T-helper 22 cell (primary cell): ENCODE measurements around the gene WIPF2.

Source experiments
- DNase-seq: peaks from one replicate; pipeline ENCODE4 v3.0.0-alpha.2; 2020; ENCODE audit warnings: low read depth

WIPF2 gene

GRCh38 chr17:40315206-40315605 is 96.1 kb downstream of the WIPF2 start:
- no peak for DNase-seq

DNA sequence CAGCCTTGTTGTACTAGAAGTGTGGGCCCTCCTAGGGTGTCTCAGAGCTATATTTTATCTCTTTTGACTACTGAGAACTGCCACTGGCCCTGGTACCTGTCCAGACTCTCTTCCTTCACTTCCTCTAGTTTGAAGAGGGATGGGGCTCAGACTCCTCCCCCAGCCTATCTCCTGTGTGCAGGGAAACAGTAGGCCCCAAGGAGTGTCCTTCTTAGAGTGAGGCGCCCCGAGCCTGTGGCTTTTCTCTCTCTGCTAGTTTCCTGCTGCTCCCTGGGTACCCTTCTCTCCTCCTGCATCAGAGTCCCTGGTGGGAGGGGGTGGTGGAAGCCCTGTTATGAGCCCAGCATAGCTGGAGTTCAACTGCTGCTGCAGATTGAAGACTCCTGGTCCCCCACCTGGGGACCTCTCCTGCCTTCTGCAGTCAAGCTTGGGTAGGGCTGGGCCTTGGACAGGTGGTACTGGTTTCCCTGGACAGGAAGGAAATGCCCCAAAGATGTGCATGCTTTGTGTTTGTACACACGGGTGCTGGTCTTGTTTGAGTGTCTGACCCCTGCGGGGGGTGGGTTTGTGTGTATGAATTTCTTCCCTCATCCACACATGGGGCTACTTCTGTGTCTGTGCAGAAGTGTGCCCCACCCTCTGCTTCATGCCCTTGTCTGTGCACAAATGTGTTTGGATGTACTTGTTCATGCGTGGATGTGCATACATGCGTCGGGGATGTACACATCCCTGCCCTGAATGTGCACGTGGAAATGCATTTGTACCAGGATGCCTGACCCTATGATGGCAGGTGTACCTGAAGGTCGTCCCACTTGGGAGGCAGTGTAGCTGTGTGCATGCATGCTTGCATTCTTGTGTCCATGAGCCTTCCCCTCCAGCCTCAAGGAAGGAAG is 96.8 kb downstream of the WIPF2 start:
- no peak for DNase-seq

GRCh38 chr17:40316571-40317344 is 97.7 kb downstream of the WIPF2 start:
- DNase-seq, result no peak

DNA sequence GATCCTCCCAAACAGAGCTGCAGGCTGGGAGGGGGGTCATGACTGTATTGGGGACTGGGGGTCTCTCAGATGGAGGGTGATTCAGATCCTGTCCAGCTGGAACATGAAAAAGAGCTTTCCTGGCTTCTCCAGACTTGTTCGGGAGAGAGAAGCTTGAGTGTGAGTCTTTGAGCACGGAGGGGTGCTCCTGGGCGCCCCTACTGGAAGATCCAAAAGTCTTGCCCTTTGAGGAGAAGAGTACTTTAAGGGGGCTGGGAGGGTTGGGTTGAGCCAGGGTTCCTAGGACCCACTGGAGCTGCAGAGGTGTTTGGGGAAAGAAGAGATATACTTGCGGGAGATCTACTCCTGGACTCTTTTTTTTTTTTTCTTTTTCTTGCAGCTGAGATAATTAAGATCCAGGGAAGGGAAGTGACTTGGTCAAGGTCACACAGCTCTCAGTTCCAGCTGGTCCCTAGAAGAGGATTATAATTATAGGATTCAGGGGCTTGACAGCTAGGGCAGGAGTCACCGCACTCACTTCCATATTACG is 98.3 kb downstream of the WIPF2 start:
- DNase-seq, result no peak

GRCh38 chr17:40317880-40318829 is 99.1 kb downstream of the WIPF2 start:
- peak; percentile 89 for DNase-seq

GRCh38 chr17:40318830-40319391 is 99.8 kb downstream of the WIPF2 start:
- DNase-seq, result no peak

DNA sequence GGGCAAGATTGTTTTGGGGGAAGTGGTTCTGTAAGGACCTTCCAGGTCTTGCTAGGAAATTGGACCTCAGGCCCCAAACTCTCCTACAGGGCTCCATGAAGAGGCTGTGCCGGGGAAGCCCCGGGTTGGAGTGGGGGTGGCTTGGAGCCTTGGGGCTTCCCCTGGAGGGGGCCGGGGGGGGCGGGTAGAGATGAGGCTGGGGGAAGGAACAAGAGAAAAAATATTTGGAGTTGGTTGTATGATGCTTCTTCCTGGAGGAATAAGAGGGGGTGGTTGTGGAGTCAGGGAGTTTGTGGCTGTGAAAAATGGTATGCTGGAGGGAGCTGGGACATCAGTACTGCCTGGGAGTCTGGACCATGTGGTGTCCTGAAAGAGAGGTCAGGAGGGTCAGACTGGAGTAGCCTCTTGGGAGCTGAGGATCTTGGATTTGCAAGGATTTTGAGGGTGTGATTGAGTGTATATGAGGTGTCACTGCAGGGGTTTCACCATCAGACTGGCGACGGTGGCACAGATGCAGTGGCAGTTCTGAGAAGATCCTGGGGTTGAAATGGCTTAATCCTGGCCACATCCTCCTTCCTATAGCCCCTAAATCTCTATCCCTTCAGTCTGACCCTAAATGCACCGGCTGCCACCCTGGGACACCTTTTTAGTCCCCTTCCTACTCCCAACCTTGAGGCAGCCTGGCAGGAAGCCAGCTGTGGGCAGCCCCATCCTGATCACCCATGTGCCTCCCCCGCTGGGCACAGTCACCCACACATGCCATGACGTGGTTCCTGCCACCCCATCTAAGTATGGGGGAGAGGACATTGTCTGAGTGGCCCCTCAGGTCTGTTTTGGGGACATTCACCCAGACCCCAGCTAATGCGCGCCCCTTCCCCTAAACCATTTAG is 100.8 kb downstream of the WIPF2 start:
- peak; percentile 92 for DNase-seq

DNA sequence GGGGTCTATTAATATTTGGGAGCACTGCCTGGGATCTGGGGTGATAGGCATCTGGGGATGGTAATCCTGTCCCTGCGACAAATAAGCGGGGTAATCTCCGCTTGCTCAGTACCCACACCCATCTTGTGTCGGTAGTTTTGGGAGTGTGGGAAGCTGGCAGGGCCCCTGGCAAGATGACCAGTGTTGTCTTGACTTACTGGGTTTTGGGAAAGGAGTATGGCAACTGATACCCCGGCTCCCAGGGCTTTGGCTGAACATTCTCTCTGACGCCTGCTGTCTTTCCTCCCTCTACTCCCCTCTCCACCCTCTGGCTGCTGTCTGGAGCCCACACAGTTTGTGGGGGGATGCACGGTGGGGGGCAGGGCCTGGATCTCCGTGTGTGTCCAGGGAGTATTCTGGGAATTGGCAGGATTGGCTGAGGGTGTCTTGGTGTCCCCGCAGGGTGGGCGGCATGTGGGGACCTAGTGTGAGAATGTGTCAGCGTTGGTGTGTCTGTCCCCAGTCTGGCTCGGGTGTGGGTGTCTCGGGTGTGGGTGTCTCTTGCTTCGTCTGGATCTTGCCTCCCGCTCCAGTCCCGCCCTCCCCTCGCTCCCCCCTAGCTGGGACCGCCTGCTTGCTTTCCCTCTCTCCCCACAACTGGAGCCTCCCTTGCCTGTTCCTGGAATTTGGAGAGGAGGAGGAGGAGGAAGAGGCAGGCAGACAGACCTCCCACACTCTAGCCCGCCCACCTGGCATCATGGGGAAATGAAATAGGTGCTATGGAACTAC is 101.8 kb downstream of the WIPF2 start:
- DNase-seq, result peak; percentile 60

- DNase-seq, result no peak
Measured at GRCh38 chr17:40321524-40321929, 102.4 kb downstream of the WIPF2 start.

- DNase-seq, result no peak
Measured at GRCh38 chr17:40321961-40322357, 102.9 kb downstream of the WIPF2 start.

DNA sequence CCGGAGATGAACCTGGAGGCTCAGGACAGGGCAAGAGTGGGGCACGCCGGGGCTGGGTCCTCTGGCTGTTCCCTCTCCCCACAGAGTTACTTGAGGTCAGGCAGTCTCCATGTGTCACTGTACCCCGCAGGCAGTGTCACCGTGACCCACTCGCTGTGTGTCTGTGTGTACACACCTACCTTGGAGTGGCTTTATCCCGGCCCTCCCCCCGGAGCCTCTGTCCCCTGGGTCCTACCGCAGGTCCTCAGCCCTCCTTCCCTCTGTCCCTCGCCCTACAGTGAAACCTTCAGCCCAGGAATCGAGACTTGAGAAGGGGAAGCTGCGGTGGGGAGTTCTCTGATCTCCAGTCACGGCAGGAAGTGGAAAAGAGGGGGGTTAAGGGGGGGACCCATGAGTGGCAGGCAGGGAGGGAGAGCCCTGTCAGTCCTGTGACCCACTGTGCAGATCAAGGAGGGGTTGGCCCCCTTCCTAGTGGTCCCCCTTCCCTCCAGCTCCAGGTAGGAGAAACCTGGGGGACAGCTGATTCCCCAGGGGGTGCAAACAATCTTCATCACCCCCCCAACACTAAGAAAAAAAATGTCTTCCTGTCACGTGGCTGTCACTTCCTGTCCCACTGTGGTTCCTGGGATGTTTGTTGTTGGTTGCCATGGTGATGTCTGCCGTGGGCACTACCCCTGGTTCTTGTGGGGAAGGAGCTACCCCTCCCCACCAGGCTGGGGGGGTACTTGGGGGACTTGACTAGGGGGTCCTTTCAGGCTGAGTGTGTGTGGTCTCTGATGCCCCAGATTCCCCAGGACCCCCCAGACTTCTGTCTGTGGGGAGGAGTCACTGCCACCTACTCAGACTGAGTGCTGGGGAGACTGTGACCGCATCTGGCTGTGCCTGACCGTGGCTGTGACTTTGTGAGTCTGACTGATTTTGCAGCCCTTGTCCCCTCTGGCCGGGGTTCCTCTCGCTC is 103.5 kb downstream of the WIPF2 start:
- DNase-seq, result peak; percentile 93

- DNase-seq, result peak; percentile 93
Measured at GRCh38 chr17:40323391-40324381, 104.6 kb downstream of the WIPF2 start.

DNA sequence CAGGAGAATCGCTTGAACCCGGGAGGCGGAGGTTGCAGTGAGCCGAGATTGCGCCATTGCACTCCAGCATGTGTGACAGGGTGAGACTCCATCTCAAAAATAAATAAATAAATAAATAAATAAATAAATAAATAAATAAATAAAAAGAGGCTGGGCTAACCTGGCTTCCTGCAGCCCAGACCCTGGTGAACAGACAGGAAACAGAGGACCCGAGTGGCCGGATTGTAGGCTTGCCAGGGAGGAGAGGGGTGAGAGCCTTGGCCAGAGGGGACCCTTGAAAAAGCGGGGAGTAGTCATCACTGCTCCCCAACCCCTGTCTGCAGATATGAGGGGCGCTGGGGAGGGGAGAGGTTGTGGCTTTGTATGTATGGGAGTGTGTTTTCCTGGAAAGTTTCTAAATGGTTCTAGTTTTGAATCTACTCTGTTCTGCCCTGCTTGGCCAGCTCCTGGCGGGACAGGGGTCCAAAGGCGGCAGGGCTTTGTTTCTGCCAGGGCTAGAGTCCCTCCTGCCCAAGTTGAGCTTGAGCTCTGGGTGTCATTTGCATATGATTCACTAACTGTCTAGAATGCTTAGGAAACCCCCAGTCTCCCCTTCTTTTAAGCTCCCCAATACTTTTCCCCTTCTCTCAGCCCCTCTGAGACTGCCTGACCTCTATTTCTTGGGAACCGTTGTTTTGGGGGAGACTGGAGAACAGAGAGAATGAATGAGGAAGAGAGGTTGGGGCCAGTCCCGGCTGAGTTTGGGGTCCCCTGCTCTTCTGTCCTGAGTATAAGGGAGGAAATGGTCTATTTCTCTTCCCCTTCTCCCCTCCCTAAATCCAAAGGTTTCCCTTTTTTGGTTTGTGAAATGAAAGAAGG is 106.3 kb downstream of the WIPF2 start:
- no peak for DNase-seq

DNA sequence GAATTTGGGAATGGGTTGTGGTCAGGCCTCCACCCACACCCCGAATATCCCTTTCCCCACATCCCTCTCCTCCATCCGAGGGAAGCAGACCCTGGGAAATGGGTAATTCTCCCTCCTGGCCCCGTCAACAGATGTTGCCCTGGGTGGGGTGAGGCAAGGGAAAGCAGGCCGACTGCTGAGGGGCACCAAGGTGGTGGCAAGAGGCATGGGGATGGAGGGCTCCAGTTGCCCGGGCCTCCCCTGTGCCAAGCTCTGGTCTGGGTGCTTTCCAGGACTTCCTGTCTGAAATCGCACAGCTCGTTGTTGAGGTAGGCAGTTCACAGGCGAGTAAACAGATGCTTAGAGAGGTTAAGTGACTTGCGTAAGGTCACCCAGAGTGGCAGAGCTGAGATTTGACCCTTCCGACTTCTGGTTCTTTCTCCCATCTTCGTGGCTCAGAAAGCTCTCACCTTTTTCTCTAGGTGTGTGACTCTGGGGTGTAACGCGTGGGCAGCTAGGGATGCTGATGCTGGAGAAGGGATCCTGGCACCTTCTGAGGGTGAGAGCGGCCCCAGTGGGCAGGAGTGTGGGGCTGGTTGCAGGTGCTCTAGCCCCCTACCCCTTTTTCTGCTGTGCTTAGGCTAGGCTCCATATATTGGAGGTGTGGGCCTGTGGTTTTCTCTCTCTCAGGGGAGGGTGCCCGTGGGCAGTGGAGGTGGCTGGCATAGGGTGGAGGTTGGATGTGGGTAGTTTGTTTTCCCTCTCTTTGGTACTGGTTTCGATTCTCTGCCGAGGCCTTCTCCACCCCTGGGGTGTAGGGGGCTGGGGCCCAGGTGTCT is 107.1 kb downstream of the WIPF2 start:
- DNase-seq, result peak; percentile 60

GRCh38 chr17:40326832-40327199 is 107.7 kb downstream of the WIPF2 start:
- DNase-seq, result no peak
